Measurements from ENCODE around the gene RFWD3. TPM values are rescaled to one million over a fixed set of nuclear protein-coding genes. Genes with fewer than 3 reads are reported as not detected.

Gene RFWD3
- total and polyA plus RNA-seq, 10 donors, result 4.6 to 40.6 (median 30.1) TPM

- DNase-seq, result no peak
- intact Hi-C loops (cut with DNase I; ENCODE audit: low total_unique reads), result no loop called here
Measured at GRCh38 chr16:74607310-74607961, 59.2 kb downstream of the RFWD3 start.

GRCh38 chr16:74606521-74607309 lies 60.0 kb downstream of the RFWD3 start, which contains the start of gene GLG1:
TSS of gene GLG1 (minus strand) at chr16:74607114. CDS start at chr16:74607094, 20 bp downstream.
- no peaks in the 10 kb centered on the region for H3K9me3 ChIP-seq
- peaks cover 18 to 60% (median 51%) of the 10 kb centered on the region in 6 donors for H3K4me1 ChIP-seq
- TF ChIP-seq POLR2A (IDR thresholded peaks at IDR 0.05), result peak; percentile 23 to 85 (median 82)
- peak; percentile 98 to 99 (median 99) for TF ChIP-seq POLR2AphosphoS5 (IDR thresholded peaks at IDR 0.05)
- TF ChIP-seq CTCF (IDR thresholded peaks at IDR 0.05 in 8 of 11, conservative IDR thresholded peaks at IDR 0.05 in 3 of 11), result peak in 2 of 11 experiments; percentile 23 to 37
- peak within 1 kb of the TSS; percentile 94 to 99 (median 98) for H3K27ac ChIP-seq
- intact Hi-C loops (cut with DNase I; ENCODE audit: low total_unique reads), result no loop called here
- peak within 1 kb of the TSS; percentile 76 to 99 (median 94) for H3K4me3 ChIP-seq
- no peaks in the 10 kb centered on the region for H3K36me3 ChIP-seq
- DNase-seq, result peak; percentile 99
- no peaks in the 10 kb centered on the region for H3K27me3 ChIP-seq (replicated peaks in 1 of 7)
- 0 to 2% (median 0%) methylated on average over 47 to 77 of the region's 77 CpGs for WGBS, 5 donors

More at GRCh38 chr16:74607310-74607961, 59.2 kb downstream of the RFWD3 start:
- TF ChIP-seq POLR2A (IDR thresholded peaks at IDR 0.05), result no peak
- TF ChIP-seq POLR2AphosphoS5 (IDR thresholded peaks at IDR 0.05), result no peak
- no peak for TF ChIP-seq CTCF (IDR thresholded peaks at IDR 0.05 in 8 of 11, conservative IDR thresholded peaks at IDR 0.05 in 3 of 11)
- no peaks in the 10 kb centered on the region for H3K27me3 ChIP-seq (replicated peaks in 1 of 7)
- H3K4me1 ChIP-seq, result peaks cover 16 to 53% (median 44%) of the 10 kb centered on the region in 6 donors
- 26 to 30% (median 27%) methylated on average over 14 of the region's 14 CpGs for WGBS, 5 donors
- peak overlapping the region; percentile 76 to 99 (median 94) for H3K4me3 ChIP-seq
- H3K9me3 ChIP-seq, result no peaks in the 10 kb centered on the region
- peak overlapping the region; percentile 94 to 99 (median 98) for H3K27ac ChIP-seq
- no peaks in the 10 kb centered on the region for H3K36me3 ChIP-seq

DNA sequence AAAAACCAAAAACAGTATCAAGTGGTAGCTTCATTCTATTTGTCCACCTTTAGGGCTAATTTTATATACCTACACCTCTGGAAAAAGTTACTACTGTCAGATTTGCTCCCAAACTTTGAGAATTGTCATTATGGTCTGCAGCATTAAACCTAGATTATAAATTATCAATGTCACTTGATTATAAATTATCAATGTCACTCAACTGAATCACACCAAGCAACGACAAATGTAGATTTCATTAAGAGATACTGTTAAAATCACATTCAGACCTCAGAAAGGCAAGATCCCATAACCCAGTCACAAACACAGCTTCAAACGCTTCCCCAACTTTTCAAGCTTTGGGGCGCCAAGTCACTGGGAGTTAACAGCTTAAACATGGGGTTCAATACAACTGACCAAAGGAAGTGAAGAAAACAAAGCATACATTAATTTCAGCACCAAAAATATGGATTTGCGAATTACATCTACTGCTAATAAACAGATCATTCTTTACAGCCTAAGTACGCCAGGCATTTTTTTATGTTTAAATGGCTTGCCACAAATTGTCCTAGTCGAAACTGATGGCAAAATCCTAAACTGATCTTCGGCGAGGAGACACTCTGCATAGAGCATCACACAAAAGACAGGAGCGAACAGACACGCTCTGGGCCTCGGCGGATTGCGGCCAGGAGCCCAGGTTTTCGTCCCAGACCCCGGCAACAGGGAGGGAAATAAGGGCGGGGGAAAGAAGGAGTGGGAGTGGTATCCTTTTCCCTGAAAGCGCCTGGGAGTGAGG lies 60.7 kb downstream of the RFWD3 start:
- 3 to 7% (median 6%) methylated on average over 16 to 17 of the region's 17 CpGs for WGBS, 5 donors
- H3K27me3 ChIP-seq (replicated peaks in 1 of 7), result no peaks in the 10 kb centered on the region
- H3K4me1 ChIP-seq, result peaks cover 26 to 68% (median 58%) of the 10 kb centered on the region in 6 donors
- DNase-seq, result no peak
- intact Hi-C loops (cut with DNase I; ENCODE audit: low total_unique reads), result no loop called here
- peak overlapping the region; percentile 76 to 99 (median 94) for H3K4me3 ChIP-seq
- TF ChIP-seq POLR2A (IDR thresholded peaks at IDR 0.05) (no peak), CTCF (IDR thresholded peaks at IDR 0.05 in 8 of 11, conservative IDR thresholded peaks at IDR 0.05 in 3 of 11) (no peak), POLR2AphosphoS5 (IDR thresholded peaks at IDR 0.05) (no peak)
- no peaks in the 10 kb centered on the region for H3K9me3 ChIP-seq
- H3K36me3 ChIP-seq, result no peaks in the 10 kb centered on the region
- H3K27ac ChIP-seq, result peak overlapping the region; percentile 94 to 99 (median 98)
